CD14-positive monocyte (primary cell): ENCODE measurements around the gene MCM3AP. TPM values are rescaled to one million over a fixed set of nuclear protein-coding genes. Genes with fewer than 3 reads are reported as not detected.

Source experiments
- DNase-seq, 3 donors: peaks; one replicate each; pipeline ENCODE4 v3.0.0-alpha.2; 2011 to 2022
- H2AFZ ChIP-seq: 2 replicates; pipeline ENCODE4 v1.6.0; 2012; ENCODE audit warnings: mild to moderate bottlenecking, low read depth, low read length, inconsistent platforms; ENCODE audit not compliant: insufficient read depth, poor library complexity, severe bottlenecking
- H3K27ac ChIP-seq, 2 donors: 1 replicate in 1 of 2; 2 replicates in 1 of 2; pipeline ENCODE4 v1.5.1; 2012 to 2013; ENCODE audit warnings: low read length in 2 of 2, control low read depth in 1 of 2, inconsistent platforms in 1 of 2, low read depth in 1 of 2, mild to moderate bottlenecking in 1 of 2
- H3K27me3 ChIP-seq, 2 donors: one replicate each; pipeline versions ENCODE4 v1.6.0 to v1.6.1; 2011 to 2013; ENCODE audit warnings: low read length in 2 of 2; ENCODE audit not compliant: control insufficient read depth in 2 of 2, insufficient read depth in 2 of 2
- H3K36me3 ChIP-seq, 2 donors: replicated peaks in 1 of 2; 1 replicate in 1 of 2; 2 replicates in 1 of 2; pipeline versions ENCODE4 v1.5.1 to v1.6.1; 2012 to 2013; ENCODE audit warnings: low read length in 2 of 2, control low read depth in 1 of 2, inconsistent platforms in 1 of 2, mild to moderate bottlenecking in 1 of 2; ENCODE audit not compliant: insufficient read depth in 2 of 2, control insufficient read depth in 1 of 2
- H3K4me1 ChIP-seq, 2 donors: 1 replicate in 1 of 2; 2 replicates in 1 of 2; pipeline versions ENCODE4 v1.5.1 to v1.6.1; 2012 to 2013; ENCODE audit warnings: low read length in 2 of 2, control low read depth in 1 of 2, inconsistent platforms in 1 of 2, mild to moderate bottlenecking in 1 of 2, moderate library complexity in 1 of 2; ENCODE audit not compliant: insufficient read depth in 2 of 2, control insufficient read depth in 1 of 2
- H3K4me2 ChIP-seq: replicated peaks from 2 replicates; pipeline ENCODE3; 2012; ENCODE audit warnings: low read length, moderate library complexity, mild to moderate bottlenecking; ENCODE audit not compliant: poor library complexity, severe bottlenecking; ENCODE audit errors: extremely low read depth
- H3K4me3 ChIP-seq, 3 experiments: fragments of 200-600 bp in 1 of 3; sonication (generic) in 1 of 3; replicated peaks in 1 of 3; 1 replicate in 2 of 3; 2 replicates in 1 of 3; pipeline ENCODE4 v1.5.1; 2011 to 2013; ENCODE audit warnings: low read length in 3 of 3, mild to moderate bottlenecking in 3 of 3, control low read depth in 2 of 3, low read depth in 2 of 3, inconsistent platforms in 1 of 3, moderate library complexity in 1 of 3
- H3K79me2 ChIP-seq: 2 replicates; pipeline ENCODE4 v1.6.0; 2012; ENCODE audit warnings: mild to moderate bottlenecking, control low read depth, inconsistent platforms, low read length, moderate library complexity; ENCODE audit not compliant: insufficient read depth
- H3K9ac ChIP-seq: 2 replicates; pipeline ENCODE4 v1.6.0; 2017; ENCODE audit warnings: low read length, mild to moderate bottlenecking; ENCODE audit not compliant: insufficient read depth, poor library complexity, severe bottlenecking
- H3K9me3 ChIP-seq, 2 donors: replicated peaks in 1 of 2; 1 replicate in 1 of 2; 2 replicates in 1 of 2; pipeline versions ENCODE4 v1.5.1 to v1.6.1; 2012 to 2013; ENCODE audit warnings: low read length in 2 of 2, control low read depth in 1 of 2; ENCODE audit not compliant: control insufficient read depth in 1 of 2, insufficient read depth in 1 of 2
- H4K20me1 ChIP-seq: 2 replicates; pipeline ENCODE4 v1.6.0; 2012; ENCODE audit warnings: mild to moderate bottlenecking, low read length, control low read depth, moderate library complexity; ENCODE audit not compliant: insufficient read depth
- H3K27ac Mint-ChIP-seq, 7 donors: one replicate each; pipeline ENCODE4 v1.8.0; 2020; ENCODE audit warnings: mild to moderate bottlenecking in 7 of 7, mixed read lengths in 7 of 7, moderate library complexity in 6 of 7, inconsistent platforms in 2 of 7
- H3K27me3 Mint-ChIP-seq, 3 donors: one replicate each; pipeline ENCODE4 v1.8.0; 2021 to 2022; ENCODE audit warnings: low read depth in 3 of 3, mild to moderate bottlenecking in 3 of 3, mixed read lengths in 3 of 3, moderate library complexity in 3 of 3, inconsistent platforms in 1 of 3
- H3K36me3 Mint-ChIP-seq, 2 donors: one replicate each; pipeline ENCODE4 v1.8.0; 2020; ENCODE audit warnings: mixed read lengths in 2 of 2, inconsistent platforms in 1 of 2, mild to moderate bottlenecking in 1 of 2
- H3K4me1 Mint-ChIP-seq: one replicate; pipeline ENCODE4 v1.8.0; 2020; ENCODE audit warnings: mild to moderate bottlenecking, mixed read lengths
- H3K4me3 Mint-ChIP-seq, 2 donors: one replicate each; pipeline ENCODE4 v1.8.0; 2020; ENCODE audit warnings: mild to moderate bottlenecking in 2 of 2, mixed read lengths in 2 of 2, moderate library complexity in 1 of 2
- H3K9me3 Mint-ChIP-seq, 7 donors: one replicate each; pipeline ENCODE4 v1.8.0; 2020 to 2022; ENCODE audit warnings: mixed read lengths in 7 of 7, mild to moderate bottlenecking in 6 of 7, moderate library complexity in 6 of 7, inconsistent platforms in 2 of 7
- WGBS: methylation state at CpG from one replicate; pipeline ENCODE4 v1.1.5; 2013; ENCODE audit warnings: missing lambda C conversion rate; ENCODE audit not compliant: insufficient coverage; 5-methylcytosine and 5-hydroxymethylcytosine counted together
- intact Hi-C, 2 donors: fragments of 100-400 bp; cut with micrococcal nuclease; formaldehyde crosslinking; loops; one replicate each; pipeline versions ENCODE4 v1.15.0 to v1.15.1; 2023
- polyA plus RNA-seq, 3 donors: library from polyadenylated mRNA; depleted of rRNA in 1 of 3; unstranded in 2 of 3; stranded (reverse) in 1 of 3; fragments of 300-500 nt in 2 of 3; fragments of >200 nt in 1 of 3; fragmentation: Illumina TruSeq in 2 of 3; gene quantifications; 1 replicate in 2 of 3; 2 replicates in 1 of 3; pipeline ENCODE4 v1.2.3, GENCODE V29; 2012 to 2021
- TF ChIP-seq, protein P1 (sequence below): fragments of 200-600 bp; IDR thresholded peaks from one replicate; pipeline ENCODE4 v1.8.0; 2022; ENCODE audit warnings: antibody characterized with exemption, mild to moderate bottlenecking

Gene MCM3AP
- polyA plus RNA-seq, 3 donors, result 30.9 to 62.4 (median 32.7) TPM

DNA sequence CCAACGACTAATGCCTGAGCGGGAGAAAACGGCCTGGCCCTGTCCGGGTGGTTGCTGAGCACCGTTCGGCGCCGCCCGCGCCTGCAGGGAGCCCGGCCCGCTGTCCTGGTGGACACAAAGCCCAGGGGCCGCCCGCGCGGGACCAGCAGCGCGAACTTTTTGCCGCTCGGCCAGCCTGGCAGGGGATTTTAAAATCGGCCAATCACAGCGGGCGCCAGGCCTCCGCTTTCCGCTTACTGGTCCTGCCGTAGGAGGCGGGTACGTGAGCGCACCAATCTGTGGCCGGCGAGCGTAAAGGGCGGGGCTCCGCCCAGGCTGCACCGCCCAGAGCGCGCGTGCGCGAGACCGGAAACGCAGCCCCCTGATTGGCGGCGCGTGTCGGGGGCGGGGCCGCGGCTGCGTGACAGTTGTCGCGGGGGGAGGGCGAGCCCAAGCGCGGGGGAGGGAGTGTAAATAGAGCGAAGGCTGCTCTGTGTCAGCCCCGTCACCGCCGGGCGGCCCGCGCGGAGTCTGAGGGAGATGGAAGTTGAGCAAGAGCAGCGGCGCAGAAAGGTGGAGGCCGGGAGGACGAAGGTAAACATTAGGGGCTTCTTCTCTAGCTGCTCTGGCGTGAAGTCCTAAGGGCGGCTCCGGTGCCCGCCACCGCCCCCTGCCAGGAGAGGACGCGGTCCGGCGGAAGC lies 38.4 kb upstream of the MCM3AP start, which contains the start of the genes C21orf58 and PCNT:
TSS of gene C21orf58 (minus strand) at position 161 of the 680 bp plus-strand sequence. CDS start 1,132 bp downstream, outside the sequence.
TSS of gene PCNT (plus strand) at position 447 of the 680 bp plus-strand sequence. CDS start at position 520, 73 bp downstream.
- peaks cover 80% of the 10 kb centered on the region for H3K79me2 ChIP-seq
- peak within 1 kb of the TSS; percentile 93 to 99 (median 99) for H3K27ac Mint-ChIP-seq
- H3K4me3 ChIP-seq, result peak within 1 kb of the TSS; percentile 83 to 100 (median 96)
- peaks cover 0 to 4% (median 0%) of the 10 kb centered on the region in 7 donors for H3K9me3 Mint-ChIP-seq
- H3K27ac ChIP-seq, result peak within 1 kb of the TSS; percentile 94
- H3K4me2 ChIP-seq, result peak within 1 kb of the TSS; percentile 90
- no peaks in the 10 kb centered on the region for H3K9me3 ChIP-seq
- peaks cover 11 to 24% of the 10 kb centered on the region in 2 donors for H3K36me3 Mint-ChIP-seq
- peaks cover 3% of the 10 kb centered on the region for H4K20me1 ChIP-seq
- H3K4me1 Mint-ChIP-seq, result peaks cover 45% of the 10 kb centered on the region
- WGBS, result under 1% methylated on average over 73 of the region's 76 CpGs
- H3K4me1 ChIP-seq, result peaks cover 43 to 47% of the 10 kb centered on the region in 2 donors
- intact Hi-C loops, result loop anchor here (1.0 to 10.0 kb wide), 7 partner anchors 37 to 139 kb away; partner anchors contain the start of genes YBEY (in 2 of the 2), DIP2A (in 1 of the 2), LSS (in 1 of the 2) and MCM3AP (in 1 of the 2)
- peak; percentile 97 to 98 (median 98) for DNase-seq
- H3K27me3 ChIP-seq, result no peaks in the 10 kb centered on the region
- peaks cover 0 to 3% (median 0%) of the 10 kb centered on the region in 3 donors for H3K27me3 Mint-ChIP-seq
- TF ChIP-seq, protein P1, sequence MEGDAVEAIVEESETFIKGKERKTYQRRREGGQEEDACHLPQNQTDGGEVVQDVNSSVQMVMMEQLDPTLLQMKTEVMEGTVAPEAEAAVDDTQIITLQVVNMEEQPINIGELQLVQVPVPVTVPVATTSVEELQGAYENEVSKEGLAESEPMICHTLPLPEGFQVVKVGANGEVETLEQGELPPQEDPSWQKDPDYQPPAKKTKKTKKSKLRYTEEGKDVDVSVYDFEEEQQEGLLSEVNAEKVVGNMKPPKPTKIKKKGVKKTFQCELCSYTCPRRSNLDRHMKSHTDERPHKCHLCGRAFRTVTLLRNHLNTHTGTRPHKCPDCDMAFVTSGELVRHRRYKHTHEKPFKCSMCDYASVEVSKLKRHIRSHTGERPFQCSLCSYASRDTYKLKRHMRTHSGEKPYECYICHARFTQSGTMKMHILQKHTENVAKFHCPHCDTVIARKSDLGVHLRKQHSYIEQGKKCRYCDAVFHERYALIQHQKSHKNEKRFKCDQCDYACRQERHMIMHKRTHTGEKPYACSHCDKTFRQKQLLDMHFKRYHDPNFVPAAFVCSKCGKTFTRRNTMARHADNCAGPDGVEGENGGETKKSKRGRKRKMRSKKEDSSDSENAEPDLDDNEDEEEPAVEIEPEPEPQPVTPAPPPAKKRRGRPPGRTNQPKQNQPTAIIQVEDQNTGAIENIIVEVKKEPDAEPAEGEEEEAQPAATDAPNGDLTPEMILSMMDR, result no peak
- peaks cover 4 to 17% of the 10 kb centered on the region in 2 donors for H3K36me3 ChIP-seq
- H3K9ac ChIP-seq, result peak within 1 kb of the TSS; percentile 97
- peak within 1 kb of the TSS; percentile 95 to 96 for H3K4me3 Mint-ChIP-seq
- H2AFZ ChIP-seq, result peak within 1 kb of the TSS; percentile 97

DNA sequence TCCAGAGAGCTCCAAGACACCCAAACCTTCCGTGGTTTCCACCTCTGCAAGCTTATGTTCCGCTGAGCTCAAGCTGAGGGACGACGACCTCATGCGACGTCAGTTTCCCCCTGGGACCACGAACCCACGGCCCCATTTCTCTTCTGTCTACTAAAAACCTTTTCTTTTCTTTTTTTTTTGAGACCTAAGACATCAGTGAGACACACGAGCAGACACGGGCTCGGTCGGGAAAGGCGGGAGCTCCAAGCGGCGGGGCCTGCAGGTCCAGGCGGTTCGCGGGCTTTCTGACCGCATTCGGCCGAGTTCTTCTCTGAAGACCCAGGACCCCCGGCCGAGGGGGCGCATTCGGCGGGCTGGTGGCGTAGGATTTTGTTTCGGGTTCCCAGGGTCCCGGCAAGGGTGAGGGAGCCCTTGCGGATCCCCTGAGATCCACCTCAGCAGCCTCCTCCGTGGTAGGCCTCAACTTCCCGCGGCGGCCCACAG lies 37.9 kb upstream of the MCM3AP start:
- peaks cover 0 to 4% (median 0%) of the 10 kb centered on the region in 7 donors for H3K9me3 Mint-ChIP-seq
- peak overlapping the region; percentile 82 to 100 (median 96) for H3K4me3 ChIP-seq
- intact Hi-C loops, result loop anchor here (5.0 to 10.0 kb wide), 5 partner anchors 36 to 138 kb away; partner anchors contain the start of genes DIP2A (in 1 of the 2), LSS (in 1 of the 2), MCM3AP (in 1 of the 2) and SPATC1L (in 1 of the 2)
- peak overlapping the region; percentile 90 for H3K4me2 ChIP-seq
- peaks cover 10 to 18% of the 10 kb centered on the region in 2 donors for H3K36me3 Mint-ChIP-seq
- TF ChIP-seq, protein P1, result no peak
- peaks cover 43 to 47% of the 10 kb centered on the region in 2 donors for H3K4me1 ChIP-seq
- H3K27ac ChIP-seq, result peak overlapping the region in 1 of 2 donors; percentile 47
- H3K9me3 ChIP-seq, result no peaks in the 10 kb centered on the region
- H3K79me2 ChIP-seq, result peaks cover 82% of the 10 kb centered on the region
- H3K9ac ChIP-seq, result peak overlapping the region; percentile 67
- H3K27ac Mint-ChIP-seq, result peak overlapping the region; percentile 37 to 81 (median 61)
- peak overlapping the region; percentile 94 to 95 for H3K4me3 Mint-ChIP-seq
- H3K36me3 ChIP-seq, result peaks cover 0 to 11% of the 10 kb centered on the region in 2 donors
- peaks cover 47% of the 10 kb centered on the region for H3K4me1 Mint-ChIP-seq
- H3K27me3 Mint-ChIP-seq, result peaks cover 0 to 3% (median 0%) of the 10 kb centered on the region in 3 donors
- H4K20me1 ChIP-seq, result peaks cover 3% of the 10 kb centered on the region
- no peak for DNase-seq
- H3K27me3 ChIP-seq, result no peaks in the 10 kb centered on the region
- H2AFZ ChIP-seq, result peak overlapping the region; percentile 97
- 0% methylated on average over 28 of the region's 34 CpGs for WGBS
